HPDE6-E6E7 (cell line): ENCODE measurements around the gene ADRA2C.

Experiments used
- DNase-seq: peaks from one replicate; pipeline ENCODE4 v3.0.0; 2011; ENCODE audit warnings: missing footprints; ENCODE audit errors: extremely low spot score

Gene ADRA2C

GRCh38 chr4:3797831-3798790, 31.9 kb downstream of the ADRA2C start:
- DNase-seq: no peak

- no peak for DNase-seq
Measured at GRCh38 chr4:3799496-3799895, 33.3 kb downstream of the ADRA2C start.

GRCh38 chr4:3800351-3800750, 34.2 kb downstream of the ADRA2C start:
- no peak for DNase-seq

GRCh38 chr4:3801521-3801920, 35.3 kb downstream of the ADRA2C start:
- DNase-seq: no peak

GRCh38 chr4:3801931-3802550, 35.9 kb downstream of the ADRA2C start:
- DNase-seq: no peak

- no peak for DNase-seq
Measured at GRCh38 chr4:3802571-3803474, 36.6 kb downstream of the ADRA2C start.

GRCh38 chr4:3803475-3803847, 37.3 kb downstream of the ADRA2C start:
- DNase-seq: no peak

GRCh38 chr4:3803946-3804345, 37.8 kb downstream of the ADRA2C start:
- no peak for DNase-seq

- DNase-seq: no peak
Measured at GRCh38 chr4:3805026-3805425, 38.8 kb downstream of the ADRA2C start.

GRCh38 chr4:3805731-3806130, 39.5 kb downstream of the ADRA2C start:
- DNase-seq: no peak

GRCh38 chr4:3807311-3807710, 41.1 kb downstream of the ADRA2C start:
- DNase-seq: no peak

GRCh38 chr4:3807822-3808496, 41.8 kb downstream of the ADRA2C start:
- no peak for DNase-seq

- no peak for DNase-seq
Measured at GRCh38 chr4:3808597-3808996, 42.4 kb downstream of the ADRA2C start.

GRCh38 chr4:3809028-3809427, 42.8 kb downstream of the ADRA2C start:
- DNase-seq: no peak

GRCh38 chr4:3809451-3810110, 43.4 kb downstream of the ADRA2C start:
- no peak for DNase-seq

GRCh38 chr4:3810111-3810680, 44.0 kb downstream of the ADRA2C start:
- DNase-seq: no peak

GRCh38 chr4:3810796-3811485, 44.8 kb downstream of the ADRA2C start:
- DNase-seq: no peak

- DNase-seq: no peak
Measured at GRCh38 chr4:3811621-3812020, 45.4 kb downstream of the ADRA2C start.

- DNase-seq: no peak
Measured at GRCh38 chr4:3812211-3812934, 46.2 kb downstream of the ADRA2C start.
